NCI-H2196 treated with DMSO at 0.1 percent for 48 hours (cell line): ENCODE results near the gene ZNF277.
"Not testable (repeated sequence)": the region's sequence is repeated elsewhere in the genome, so short reads cannot be mapped to it uniquely, and the experiment has no call there.

ENCODE experiments used
- DNase-seq: peaks from one replicate; lab custom pipeline; 2025; ENCODE audit not compliant: unreplicated experiment; lab: John Stamatoyannopoulos, UW

ZNF277 gene

DNA sequence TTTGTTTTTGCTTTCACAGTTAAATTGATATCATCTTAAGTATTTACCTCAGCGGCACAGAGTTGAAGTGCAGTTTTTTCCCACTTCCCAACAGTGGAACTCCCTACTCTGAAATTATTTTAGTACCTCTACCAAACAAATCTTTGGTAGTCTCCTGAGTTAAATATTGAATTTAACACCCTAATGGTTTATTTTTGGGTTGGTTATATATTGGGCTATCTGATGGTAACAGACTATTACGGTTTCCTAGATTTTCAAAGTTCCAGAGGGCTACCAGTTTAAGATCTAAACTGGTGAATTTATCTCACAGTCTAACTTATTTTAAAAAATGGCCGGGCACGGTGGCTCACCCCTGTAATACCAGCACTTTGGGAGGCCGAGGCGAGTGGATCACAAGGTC is 1.3 kb downstream of the ZNF277 start:
- no peak for DNase-seq

DNA sequence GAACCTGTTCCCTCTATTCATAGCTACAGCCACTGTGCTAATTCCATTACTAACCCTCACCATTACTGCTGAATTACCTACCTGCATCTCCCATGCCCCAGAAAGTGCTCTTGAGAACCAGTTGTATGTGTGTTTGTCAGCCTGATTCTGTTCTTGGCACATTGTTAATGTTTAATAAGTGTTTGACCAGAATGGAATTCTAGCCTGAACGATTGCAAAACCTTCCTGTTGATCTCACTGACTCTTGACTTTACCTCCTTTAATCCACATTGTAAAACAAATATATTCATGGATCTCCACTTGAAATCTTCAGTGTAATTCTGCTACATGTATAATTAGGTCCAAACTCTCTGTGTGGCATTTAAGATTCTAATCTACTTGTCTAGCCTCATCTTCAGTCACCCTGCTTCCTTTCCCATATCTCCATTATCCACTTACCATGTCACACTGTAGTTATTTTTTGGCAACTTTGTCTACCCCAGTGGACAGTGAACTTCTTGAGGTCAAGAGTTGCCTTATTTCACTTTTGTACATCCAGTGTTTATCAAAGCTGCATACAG is 4.9 kb downstream of the ZNF277 start:
- no peak for DNase-seq

DNA sequence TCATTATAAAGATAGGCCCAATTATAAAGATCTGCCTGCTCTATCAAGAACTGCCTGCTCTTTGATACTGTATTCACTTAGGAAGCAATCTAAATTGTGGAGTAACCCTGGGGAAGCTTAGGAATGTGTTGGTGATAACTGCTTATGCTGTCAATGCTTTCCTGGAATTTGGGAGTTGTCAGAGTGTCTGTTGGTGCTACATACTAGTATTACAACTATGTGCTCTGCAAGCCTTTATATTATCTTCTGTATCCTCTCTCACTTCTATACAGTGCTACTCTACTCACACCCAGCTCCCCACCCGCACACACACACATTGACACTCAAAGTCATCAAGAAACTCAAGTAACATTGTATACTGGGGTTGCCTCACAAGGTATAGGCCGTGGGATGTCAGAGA is 6.1 kb downstream of the ZNF277 start:
- no peak for DNase-seq

DNA sequence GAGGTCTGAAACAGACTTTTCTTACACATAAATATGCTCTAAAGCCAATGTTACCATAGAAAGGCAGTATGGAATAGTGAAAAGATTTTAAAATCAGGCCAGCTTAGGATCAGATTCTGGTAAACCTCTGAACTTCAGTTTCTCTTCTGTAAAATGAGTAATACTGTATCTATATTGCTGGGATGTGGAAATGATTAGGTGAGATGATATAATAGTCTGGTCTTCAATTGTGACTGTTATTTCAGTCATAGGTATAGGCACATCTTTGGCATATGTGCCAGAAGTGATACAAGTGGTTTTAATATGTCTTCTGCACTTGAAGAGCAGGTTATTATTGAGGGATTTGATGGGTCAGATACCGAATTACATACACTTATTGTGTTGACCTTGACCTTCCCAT is 7.2 kb downstream of the ZNF277 start:
- DNase-seq = no peak

DNA sequence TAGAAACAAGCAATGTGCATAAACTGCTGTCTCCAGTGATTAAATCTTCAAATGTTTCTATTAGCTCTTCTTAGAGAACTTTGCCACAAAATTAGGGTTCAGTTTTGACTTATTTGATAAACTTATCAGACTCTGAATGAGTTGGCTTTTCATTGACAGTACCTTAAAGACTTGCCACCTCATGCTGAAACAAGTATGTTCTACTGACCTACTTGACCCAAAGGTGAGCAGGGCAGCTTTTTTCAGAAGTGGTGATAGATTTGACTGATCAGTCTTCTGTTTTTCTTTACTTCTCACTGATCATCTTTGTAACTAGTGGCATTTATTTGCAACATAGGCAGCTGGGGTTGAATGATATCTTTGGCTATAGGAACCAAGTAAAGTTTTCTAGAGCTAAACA is 7.8 kb downstream of the ZNF277 start:
- no peak for DNase-seq

DNA sequence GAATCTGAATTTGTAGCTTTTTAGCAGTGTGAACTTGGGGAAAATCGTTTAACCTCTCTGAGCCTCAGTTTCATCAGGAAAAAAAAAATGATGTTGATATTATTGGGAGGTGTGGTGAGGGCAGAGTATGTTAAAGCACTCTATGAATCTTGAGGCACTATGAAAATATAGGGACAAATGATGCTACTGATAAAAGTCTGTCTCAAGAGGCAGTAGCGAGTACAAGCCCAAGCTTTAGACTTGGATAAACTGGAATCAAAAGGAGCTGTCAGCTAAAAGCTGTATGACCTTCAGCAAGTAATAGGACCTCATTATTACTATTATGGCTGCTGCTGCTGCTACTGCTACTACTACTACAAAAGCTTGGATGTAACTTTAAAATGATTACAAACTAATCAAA is 8.4 kb downstream of the ZNF277 start:
- DNase-seq = no peak

DNA sequence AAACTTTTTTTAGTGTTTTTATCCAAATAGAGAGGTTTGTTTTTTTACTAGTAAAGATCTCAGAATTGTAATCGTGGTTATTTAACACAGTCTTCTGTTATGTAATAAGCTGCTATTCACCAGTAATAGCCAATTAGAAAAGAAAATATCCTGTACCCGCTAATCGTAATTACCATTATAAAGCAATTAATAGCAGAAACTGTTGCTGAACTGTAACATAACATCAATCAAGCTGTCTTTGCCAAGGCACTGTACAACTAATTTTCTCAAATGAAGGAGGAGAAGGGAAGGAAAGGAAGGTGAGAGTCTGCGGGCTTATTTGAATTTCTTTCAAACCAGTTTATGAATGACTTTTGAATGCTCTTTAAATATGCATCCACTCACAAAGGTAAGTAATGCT is 9.3 kb downstream of the ZNF277 start:
- no peak for DNase-seq

DNA sequence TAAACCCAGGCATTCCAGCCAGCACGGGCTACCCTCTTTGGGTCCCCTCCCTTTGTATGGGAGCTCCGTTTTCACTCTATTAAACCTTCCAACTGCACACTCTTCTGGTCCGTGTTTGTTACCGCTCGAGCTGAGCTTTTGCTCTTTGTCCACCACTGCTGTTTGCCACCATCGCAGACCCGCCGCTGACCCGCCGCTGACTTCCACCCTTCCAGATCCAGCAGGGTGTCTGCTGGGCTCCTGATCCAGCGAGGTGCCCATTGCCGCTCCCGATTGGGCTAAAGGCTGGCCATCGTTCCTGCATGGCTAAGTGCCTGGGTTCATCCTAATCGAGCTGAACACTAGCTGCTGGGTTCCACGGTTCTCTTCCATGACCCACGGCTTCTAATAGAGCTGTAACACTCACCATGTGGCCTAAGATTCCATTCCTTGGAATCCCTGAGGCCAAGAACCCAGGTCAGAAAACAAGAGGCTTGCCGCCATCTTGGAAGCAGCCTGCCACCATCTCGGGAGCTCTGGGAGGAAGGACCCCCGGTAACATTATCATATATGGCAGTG is 14.5 kb downstream of the ZNF277 start:
- DNase-seq = no peak

DNA sequence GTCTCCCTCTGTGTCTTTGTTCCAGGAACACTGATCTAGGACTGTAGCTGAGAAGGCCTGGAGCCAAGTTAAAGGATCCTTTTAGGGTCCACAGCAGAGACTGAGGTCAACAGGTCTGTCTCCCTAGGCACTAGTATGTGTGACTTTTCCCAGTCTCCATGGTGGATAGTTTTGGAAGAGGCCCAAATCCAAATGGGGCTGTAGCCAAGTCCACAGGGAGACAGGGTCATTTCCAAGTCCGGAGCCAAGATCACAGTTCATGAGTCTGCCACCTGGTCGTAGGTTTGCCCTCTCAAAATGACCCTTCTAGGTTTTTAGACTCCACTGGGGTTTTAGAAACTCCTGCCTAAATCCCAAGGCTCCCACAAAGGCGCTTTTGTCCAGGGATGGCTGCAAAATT is 16.8 kb downstream of the ZNF277 start:
- DNase-seq = no peak

DNA sequence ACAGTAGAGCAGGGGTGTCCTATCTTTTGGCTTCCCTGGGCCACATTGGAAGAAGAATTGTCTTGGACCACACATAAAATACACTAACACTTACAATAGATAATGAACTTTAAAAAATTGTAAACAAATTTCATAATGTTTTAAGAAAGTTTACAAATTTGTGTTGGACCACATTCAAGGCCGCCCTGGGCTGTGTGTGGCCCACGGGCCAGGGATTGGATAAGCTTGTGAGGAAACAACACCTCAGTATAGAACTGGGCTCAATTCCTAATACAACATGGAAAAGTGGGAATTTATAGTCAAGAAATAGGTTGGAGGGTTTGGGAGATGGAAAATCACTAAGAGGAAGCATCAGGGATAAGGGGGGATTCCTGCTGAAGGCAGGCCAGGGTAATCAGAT is 17.7 kb downstream of the ZNF277 start:
- DNase-seq = no peak

DNA sequence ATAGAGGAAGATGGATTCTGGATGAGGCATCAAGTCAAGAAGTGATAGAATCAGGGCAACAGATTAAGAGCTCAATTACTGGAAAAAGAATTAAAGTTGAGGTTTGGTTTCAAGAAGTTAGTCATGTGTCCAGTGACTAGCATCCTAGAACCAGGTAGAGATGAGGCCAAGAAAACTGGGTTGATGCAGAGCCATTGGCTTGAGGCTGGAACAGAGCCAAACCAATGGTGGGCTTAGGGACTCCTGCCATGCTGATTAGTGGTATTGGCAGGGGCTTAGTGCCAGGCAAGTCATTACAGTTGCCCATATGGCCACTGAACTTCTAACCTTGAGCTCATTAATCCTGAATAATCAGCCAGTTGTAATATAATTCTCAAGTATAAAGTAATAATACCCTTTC is 18.5 kb downstream of the ZNF277 start:
- no peak for DNase-seq

DNA sequence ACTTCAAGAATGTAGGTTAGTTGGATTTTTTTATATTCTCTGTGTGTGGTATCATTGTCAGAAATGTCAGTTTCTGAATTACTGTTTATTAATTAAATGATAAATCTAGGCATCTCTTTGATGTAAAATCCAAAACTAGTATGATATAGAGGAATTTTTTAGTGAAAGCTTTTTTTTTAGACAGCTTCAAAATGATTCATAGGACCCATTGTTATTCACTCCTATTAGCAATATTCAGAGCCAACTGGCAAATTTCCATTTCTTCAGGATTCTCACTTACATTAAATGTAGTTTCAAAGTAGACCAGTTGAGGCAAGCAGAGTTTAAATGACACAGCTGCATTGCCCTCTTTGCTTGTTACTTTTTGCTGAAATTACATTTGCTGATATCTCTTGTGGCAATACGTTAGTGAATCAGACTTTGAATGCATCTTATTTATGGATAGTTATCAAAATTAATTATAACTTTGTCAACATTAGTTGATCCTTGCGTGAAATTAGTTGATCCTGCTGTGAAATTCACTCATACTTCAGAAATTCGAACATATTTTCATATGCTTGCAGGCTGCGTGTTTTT is 20.3 kb downstream of the ZNF277 start:
- no peak for DNase-seq

DNA sequence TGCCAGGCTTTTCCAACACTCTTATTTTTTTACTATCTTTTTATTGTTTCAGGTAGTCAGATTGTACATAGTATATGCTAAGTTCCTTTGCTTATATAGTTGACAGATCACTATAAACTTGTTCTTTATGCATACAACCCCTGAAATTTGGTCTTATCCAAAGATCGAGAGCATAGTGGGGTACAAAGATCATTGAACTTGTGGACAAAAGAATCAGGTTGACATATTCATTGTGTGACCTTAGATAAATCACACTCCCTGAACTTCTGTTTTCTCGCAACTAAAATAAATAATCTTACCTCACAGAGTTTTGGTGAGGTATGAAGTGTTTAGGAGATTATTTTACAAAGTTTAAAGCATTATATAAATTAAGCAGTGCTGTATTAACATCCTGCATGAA is 22.1 kb downstream of the ZNF277 start:
- DNase-seq = no peak

DNA sequence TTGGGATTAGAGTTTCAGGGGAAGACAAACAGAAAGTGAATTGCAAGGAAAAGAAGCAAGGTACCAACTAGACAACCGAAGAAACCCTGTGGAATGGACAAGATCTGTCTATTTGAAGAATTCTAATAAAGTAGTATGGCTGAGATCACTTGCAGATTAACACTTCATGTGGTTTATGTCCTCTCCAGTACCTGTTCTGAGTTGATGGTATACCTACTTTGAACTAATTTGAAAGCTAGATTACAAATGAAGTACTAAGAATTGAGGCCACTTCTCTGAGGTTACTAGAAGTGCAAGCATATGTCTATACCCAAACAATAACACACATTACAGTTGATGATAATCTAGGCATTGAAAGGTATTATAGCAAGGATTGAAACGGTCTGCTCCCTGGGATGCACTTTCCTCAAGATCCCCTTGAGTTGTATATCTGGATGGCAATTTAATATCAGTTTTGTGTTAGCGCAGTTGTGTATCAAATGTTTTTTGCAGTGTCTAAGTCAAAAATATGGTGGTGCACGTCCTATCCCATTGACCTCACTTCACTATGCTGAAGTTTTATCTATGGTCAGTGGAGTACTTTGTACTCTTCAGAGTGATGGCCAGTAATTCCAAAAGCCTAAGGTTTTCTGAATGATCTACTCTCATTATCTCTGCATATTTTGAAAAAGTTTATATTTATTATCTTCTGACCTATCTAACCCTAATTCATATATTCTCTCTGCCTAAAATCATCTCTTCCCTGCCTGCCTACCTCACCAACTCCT is 25.9 kb downstream of the ZNF277 start:
- DNase-seq = no peak

DNA sequence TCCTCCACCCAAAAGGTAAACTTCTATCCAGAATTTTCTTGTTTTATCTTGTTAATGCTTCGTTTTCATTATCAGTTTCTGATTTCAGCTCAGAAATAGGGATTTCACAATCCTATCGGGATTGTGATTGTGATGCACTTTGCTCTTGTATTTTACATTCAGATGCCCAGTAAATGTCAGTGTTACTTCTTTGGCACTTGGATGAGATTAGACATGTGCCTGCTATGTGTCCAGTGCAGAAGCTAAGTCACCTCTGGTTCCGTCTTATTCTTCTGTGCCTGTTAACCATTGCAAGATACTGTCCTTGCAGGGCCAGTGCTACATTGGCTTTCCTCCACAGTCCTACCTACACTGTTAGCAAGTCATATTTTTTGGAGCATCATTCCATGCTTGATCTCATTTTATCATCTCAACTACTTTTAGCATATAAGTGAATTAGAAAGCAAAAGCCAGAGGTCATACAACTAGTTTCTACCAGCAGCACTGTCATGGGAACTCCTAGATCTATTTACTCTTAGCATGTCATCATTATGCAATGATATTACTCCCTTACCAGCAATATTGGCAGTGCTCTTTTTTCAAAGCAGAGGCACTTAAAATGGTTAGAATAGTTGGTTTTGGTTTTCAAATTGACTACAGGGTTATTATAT is 26.7 kb downstream of the ZNF277 start:
- DNase-seq = no peak

DNA sequence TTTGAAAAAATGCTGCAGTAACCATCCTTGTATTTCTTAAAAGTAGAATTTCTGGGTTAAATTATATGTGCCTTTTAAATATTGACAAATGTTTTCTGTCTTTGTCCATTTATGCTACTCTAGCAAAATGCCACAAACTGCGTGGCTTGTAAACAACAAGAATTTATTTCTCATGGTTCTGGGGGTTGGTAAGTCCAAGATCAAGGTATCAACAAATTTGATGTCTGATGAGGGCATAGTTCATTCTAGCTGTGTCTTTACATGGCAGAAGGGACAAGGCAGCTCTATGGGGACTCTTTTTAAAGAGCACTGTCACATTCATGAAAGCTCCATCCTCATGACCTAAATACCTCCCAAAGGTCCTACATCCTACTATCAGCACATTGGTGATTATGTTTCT is 27.7 kb downstream of the ZNF277 start:
- DNase-seq = no peak

DNA sequence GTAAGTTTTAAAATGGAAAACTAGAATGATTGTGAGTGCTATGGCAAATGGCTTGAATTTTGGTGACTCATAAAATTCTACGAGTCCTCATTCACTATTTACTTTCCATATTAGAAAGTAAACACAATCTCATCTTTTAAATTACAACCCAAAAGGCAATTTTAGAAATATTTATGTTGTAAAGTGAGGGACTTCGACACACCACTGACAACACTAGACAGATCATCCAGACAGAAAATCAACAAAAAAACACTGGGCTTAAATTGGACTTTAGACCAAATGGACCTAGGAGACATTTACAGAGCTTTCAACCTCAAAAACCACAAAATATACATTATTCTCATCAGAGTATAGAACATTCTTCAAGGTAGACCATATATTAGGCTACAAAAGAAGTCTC is 30.1 kb downstream of the ZNF277 start:
- no peak for DNase-seq

DNA sequence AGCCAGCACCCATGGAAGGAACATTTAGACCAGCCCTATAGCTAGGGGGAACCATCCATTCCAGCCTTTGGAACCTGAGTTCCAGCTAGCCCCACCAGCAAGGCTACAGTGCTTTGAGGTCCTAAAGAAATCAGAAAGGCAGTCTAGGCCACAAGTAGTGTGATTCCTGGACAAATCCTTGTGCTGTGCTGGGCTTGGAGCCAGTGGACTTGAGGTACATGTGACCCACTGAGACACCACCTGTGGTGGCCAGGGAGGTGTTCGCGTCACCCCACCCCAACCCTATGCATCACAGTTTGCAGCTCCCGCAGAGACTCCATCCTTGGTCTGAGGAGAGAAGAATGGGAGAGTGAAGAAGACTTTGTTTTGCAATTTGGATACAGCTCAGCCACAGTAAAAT is 31.8 kb downstream of the ZNF277 start:
- DNase-seq = no peak

DNA sequence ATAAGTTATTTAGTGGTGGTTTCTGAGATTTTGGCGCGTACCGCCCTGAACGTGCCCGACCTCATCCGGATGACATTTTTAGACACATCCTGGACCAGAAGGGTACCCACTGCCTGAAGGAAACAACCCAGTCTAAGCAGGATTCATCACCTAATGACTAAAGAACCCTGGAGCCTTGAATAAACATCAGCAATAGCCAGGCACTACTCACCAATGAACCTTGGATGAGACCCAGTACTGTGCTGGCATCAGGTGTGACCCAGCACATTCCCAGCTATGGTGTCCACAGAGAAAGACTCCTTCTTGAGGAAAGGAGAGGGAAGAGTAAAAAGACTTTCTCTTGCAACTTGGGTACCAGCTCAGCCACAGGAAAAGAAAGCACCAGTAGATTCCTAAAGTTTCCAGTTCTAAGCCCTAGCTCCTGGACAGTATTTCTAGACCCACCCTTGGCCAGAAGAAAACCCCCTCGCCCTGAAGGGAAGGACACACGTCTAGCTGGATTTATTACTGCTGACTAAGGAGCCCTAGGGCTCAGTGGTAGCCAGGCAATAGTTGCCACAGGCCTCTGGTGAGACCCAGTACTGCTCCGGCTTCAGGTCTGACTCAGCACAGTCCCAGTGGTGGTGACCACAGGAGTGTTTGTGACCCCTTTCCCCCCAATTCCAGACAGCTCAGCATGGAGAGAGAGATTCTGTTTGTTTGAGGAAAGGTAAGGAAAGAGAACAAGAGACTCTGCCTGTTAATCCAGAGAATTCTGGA is 32.5 kb downstream of the ZNF277 start:
- no peak for DNase-seq

DNA sequence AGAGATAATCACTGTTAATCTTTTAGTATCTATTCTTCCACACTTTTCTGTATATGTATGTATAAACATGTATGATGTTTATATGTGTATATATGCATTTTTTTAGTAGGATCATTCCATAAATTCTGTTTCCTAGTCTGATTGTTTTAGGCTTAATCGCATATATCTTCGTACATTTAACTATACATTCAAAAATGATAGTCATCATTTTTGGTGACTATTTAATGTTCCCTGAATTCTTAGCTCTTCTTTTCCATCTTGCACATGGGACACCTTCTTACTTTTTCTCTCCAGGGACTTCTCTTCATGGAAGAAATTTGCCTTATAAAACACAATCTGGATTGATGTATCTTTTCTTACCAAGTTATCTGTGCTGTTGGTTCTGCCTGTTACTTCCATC is 42.1 kb downstream of the ZNF277 start:
- DNase-seq = no peak

DNA sequence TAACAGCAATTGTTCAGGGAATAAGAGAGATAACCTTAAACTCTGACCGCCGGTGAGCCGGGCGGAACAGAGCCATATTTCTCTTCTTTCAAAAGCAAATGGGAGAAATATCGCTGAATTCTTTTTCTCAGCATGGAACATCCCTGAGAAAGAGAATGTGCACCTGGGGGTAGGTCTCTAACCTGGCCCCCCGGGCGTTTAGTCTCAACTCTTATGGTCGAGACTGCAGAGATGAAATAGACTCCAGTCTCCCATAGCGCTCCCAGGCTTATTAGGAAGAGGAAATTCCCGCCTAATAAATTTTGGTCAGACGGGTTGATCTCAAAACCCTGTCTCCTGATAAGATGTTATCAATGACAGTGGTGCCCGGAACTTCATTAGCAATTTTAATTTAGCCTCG is 43.5 kb downstream of the ZNF277 start:
- DNase-seq = not testable (repeated sequence)
